Measurements from ENCODE around the gene SLC38A3. TPM values are rescaled to one million over a fixed set of nuclear protein-coding genes. Genes with fewer than 3 reads are reported as not detected.
A peak's percentile ranks its signal among the peaks of the same experiment; 100 is the strongest.
"Not testable (repeated sequence)": the region's sequence is repeated elsewhere in the genome, so short reads cannot be mapped to it uniquely, and the experiment has no call there.

The SLC38A3 gene
- total RNA-seq, 1 donor = not detected

DNA sequence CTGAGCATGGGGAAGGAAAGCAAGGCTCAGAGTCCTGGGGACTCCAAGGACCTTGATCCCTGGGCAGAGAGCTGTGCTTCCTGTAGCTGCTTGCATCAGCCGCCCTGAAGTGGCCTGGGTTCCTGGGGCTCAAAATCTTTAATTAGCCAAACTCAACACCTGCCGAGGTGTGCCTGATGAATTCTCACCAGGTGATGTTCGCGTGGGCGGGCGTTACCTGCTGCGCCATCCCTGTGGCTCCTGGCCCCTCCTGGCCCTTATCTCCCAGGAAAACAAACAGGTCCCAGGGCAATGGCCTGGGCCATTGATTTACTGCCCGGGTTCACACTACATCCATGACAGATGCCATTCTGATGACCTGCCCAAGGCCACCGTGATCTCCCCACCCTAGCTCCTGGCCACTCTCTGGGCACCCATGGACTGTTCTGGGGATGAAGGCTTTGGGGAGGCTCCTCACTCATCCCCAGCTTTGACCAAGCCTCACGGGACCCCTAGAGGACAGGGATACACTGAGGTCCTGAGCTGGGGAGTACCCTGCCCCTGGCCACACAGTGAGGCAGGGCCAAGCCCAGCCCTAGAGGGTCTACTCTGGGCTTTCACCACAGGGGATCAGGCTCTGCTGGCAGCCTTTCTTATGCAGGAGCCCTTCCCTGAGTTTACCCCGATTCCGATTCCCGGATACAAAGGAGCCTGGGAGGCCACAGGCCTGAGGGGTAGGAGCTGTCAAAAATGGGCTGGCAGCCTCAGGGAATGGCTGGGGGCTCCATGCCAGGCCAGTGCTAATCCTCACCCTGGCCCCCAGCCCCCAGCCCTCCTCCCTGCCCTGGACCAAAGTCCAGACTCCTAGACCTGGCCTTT is 5.7 kb downstream of the SLC38A3 start:
- DNase-seq (ENCODE audit: low read depth) = no peak
- TF ChIP-seq, protein P1, sequence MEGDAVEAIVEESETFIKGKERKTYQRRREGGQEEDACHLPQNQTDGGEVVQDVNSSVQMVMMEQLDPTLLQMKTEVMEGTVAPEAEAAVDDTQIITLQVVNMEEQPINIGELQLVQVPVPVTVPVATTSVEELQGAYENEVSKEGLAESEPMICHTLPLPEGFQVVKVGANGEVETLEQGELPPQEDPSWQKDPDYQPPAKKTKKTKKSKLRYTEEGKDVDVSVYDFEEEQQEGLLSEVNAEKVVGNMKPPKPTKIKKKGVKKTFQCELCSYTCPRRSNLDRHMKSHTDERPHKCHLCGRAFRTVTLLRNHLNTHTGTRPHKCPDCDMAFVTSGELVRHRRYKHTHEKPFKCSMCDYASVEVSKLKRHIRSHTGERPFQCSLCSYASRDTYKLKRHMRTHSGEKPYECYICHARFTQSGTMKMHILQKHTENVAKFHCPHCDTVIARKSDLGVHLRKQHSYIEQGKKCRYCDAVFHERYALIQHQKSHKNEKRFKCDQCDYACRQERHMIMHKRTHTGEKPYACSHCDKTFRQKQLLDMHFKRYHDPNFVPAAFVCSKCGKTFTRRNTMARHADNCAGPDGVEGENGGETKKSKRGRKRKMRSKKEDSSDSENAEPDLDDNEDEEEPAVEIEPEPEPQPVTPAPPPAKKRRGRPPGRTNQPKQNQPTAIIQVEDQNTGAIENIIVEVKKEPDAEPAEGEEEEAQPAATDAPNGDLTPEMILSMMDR (IDR thresholded peaks at IDR 0.05; ENCODE audit: insufficient read depth, low read depth, low read length) = no peak
- no peak overlapping the region for H3K4me3 ChIP-seq (ENCODE audit: low read depth, low read length)

DNA sequence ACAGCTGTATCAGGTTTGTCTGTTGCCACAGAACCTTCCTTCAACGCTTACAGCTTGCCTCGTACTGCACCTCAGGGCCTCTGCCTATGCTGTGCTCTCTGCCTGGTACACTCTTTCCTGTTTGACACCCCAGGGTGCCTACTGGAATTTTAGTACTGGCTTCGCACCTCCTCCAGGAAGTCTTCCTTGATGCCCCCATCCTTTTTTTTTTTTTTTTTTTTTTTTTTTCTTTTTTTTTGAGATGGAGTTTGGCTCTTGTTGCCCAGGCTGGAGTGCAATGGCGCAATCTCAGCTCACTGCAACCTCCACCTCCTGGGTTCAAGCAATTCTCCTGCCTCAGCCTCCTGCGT is 6.3 kb downstream of the SLC38A3 start:
- DNase-seq (ENCODE audit: low read depth); H3K4me3 ChIP-seq (ENCODE audit: low read depth, low read length): not testable (repeated sequence)

DNA sequence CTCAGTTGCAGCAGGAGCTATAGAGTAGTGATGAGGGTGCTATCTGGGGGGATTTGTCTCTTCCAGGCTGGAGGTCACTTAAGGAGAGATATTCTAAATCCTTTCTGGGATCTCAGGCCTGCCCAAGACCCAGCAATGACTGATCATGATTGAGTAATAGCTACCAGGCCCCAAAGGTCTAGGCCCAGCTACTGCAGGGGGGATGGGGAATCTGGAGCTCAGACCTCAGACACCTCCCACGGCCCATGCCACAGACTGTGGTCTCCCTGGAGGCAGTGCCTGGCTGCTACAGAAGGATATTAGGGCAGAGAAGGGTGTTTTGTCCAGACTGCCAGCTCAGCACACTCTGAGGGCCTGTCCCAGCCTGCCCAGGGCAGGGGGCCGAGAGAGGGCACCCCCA is 6.9 kb downstream of the SLC38A3 start:
- TF ChIP-seq, protein P1 (IDR thresholded peaks at IDR 0.05; ENCODE audit: insufficient read depth, low read depth, low read length) = no peak
- H3K4me3 ChIP-seq (ENCODE audit: low read depth, low read length) = no peak overlapping the region
- DNase-seq (ENCODE audit: low read depth) = peak; percentile 46

DNA sequence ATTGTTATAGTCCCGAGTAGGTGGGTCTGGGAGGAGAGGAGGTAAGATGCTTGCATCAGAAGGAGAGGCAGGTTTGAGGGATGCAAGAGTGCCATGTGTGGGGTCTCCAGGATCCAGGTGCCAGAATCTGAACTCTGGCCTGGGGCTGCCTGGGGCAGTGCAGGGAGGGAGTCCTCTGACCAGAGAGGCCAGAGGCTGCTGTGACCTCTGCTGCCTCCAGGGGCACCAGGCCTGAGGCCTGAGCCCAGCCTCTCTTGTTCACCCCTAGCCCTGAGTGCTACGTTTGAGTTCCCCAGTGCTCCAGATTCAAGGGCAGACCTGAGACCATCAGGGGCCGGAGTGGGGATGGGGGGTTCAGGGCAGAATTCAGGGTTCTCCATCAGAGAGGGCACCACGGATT is 7.4 kb downstream of the SLC38A3 start:
- DNase-seq (ENCODE audit: low read depth) = no peak
- TF ChIP-seq, protein P1 (IDR thresholded peaks at IDR 0.05; ENCODE audit: insufficient read depth, low read depth, low read length) = no peak
- H3K4me3 ChIP-seq (ENCODE audit: low read depth, low read length) = no peak overlapping the region

DNA sequence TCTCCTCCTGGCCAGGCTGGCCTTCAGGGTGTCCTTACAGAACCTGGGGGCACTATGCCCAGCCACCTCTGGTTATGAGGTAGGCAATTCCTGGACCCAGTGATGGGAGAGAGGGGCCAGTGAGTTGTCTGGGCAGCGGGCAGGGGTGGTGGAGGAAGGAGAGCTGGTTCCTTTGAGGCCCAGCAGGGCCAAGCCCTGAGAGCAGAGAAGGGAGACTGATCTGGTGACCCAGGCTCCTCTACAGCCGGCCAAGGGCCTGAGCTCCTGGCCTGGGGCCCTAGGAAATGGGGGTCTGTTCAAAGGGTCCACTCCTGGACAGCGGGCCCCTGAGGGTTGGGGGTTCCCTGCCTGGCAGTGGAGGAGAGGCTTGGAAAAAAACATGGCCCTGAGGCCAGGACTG is 7.9 kb downstream of the SLC38A3 start:
- TF ChIP-seq, protein P1 (IDR thresholded peaks at IDR 0.05; ENCODE audit: insufficient read depth, low read depth, low read length) = no peak
- DNase-seq (ENCODE audit: low read depth) = no peak
- no peak overlapping the region for H3K4me3 ChIP-seq (ENCODE audit: low read depth, low read length)

DNA sequence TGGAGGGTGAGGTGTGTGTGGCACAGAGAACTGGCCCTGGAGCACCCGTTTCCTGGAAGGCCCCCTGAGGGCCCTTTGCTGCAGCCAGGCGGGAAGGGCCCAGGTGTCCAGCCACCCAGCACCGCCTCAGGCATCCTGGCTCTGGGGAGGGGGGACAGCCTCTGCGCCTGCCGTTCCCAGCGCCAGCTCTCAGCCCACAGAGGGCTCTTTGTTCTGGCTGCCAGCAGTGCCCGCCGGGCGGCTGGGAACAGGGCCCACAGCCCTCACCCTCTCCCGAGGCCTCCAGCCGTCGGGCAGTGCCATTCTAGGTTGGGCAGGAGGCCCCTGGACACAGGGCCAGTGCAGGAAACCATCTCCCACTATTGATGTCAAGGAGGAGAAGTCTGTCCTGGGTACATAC is 8.3 kb downstream of the SLC38A3 start:
- DNase-seq (ENCODE audit: low read depth) = no peak
- TF ChIP-seq, protein P1 (IDR thresholded peaks at IDR 0.05; ENCODE audit: insufficient read depth, low read depth, low read length) = no peak
- H3K4me3 ChIP-seq (ENCODE audit: low read depth, low read length) = no peak overlapping the region

DNA sequence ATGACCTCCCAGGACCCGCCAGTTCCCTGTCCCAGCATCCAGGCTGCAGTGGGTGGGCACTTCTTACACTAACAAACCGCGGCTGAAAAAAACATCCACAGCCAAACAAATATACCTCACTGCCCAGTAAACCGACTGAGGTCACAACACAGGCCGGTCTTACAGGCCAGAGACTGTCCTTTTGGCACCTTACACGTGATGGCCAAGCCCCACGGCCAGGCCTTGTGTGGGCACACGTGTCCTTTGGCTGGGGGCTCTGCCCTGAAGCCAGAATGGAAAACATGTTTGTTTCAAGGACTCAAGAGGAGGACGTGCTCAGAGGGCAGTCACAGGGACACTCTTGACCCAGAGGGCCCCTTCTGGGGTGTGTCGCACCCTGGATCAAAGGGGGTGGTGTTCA is 9.8 kb downstream of the SLC38A3 start:
- H3K4me3 ChIP-seq (ENCODE audit: low read depth, low read length) = no peak overlapping the region
- no peak for DNase-seq (ENCODE audit: low read depth)
- TF ChIP-seq, protein P1 (IDR thresholded peaks at IDR 0.05; ENCODE audit: insufficient read depth, low read depth, low read length) = no peak

Data from fibroblast of villous mesenchyme (primary cell).